DND-41 (cell line): ENCODE results near the gene IL3.

Experiments
- CTCF ChIP-seq: IDR thresholded peaks from 2 replicates; pipeline ENCODE4 v1.5.1; 2012; ENCODE audit warnings: borderline replicate concordance, low read length, moderate library complexity, mild to moderate bottlenecking; ENCODE audit not compliant: poor library complexity, severe bottlenecking; ENCODE audit errors: extremely low read depth
- EZH2 ChIP-seq: IDR thresholded peaks from 3 replicates; pipeline ENCODE4 v1.6.1; 2012; ENCODE audit warnings: borderline replicate concordance, low read depth, mild to moderate bottlenecking, moderate library complexity, low read length, inconsistent platforms; ENCODE audit not compliant: severe bottlenecking

GRCh38 chr5:132080595-132080994 is 20.1 kb downstream of the IL3 start:
- no peak for TF ChIP-seq CTCF
- no peak for TF ChIP-seq EZH2
